Ishikawa (cell line): ENCODE results near the gene LYST.

Source experiments
- CEBPB ChIP-seq: IDR thresholded peaks from 2 replicates; pipeline ENCODE4 v1.6.1; 2012
- EGR1 ChIP-seq: IDR thresholded peaks from 2 replicates; pipeline ENCODE4 v1.6.1; 2012
- MAX ChIP-seq: IDR thresholded peaks from 2 replicates; pipeline ENCODE4 v1.6.1; 2012
- RAD21 ChIP-seq: IDR thresholded peaks from 2 replicates; pipeline ENCODE4 v1.6.1; 2012; ENCODE audit warnings: low read depth
- REST ChIP-seq: IDR thresholded peaks from 2 replicates; pipeline ENCODE4 v1.6.1; 2012; ENCODE audit warnings: low read depth, mild to moderate bottlenecking
- TAF1 ChIP-seq: IDR thresholded peaks from 2 replicates; pipeline ENCODE4 v1.6.1; 2012; ENCODE audit warnings: low read depth, mild to moderate bottlenecking
- ZBTB7A ChIP-seq: IDR thresholded peaks from 2 replicates; pipeline ENCODE4 v1.6.1; 2012; ENCODE audit warnings: low read depth

DNA sequence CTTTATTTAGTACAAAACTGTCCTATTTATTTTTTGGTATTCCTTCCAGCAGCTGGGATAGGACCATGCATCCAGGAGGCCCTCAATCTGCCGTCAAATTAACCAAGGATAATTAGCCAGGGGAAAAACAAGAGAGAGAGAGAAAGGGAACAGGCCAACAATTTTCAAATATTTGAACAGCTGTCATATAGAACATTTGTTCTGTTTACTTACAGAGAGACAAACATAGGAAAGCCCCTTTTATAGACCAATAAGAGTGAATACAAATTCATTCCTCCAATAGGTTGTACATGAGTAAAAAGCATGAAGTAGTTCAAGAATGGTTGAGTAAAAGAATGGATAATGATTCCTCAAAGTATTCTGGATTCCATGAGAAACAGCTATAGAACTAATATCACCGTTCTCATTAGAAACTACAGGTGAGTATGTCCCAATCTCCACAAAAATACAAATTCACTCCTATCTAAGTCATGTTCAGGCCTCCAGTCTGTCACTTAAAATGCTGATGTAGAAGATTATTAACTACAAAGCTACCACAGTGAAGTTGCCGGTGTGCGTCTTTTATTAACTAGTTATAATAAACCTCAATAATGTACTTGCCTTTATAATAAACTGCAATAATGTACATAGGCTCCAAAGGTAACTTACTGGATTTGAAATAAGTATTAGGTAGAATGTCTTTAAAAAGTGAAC, 152.4 kb downstream of the LYST start:
- TF ChIP-seq EGR1 (no peak), TAF1 (no peak), CEBPB (no peak), MAX (no peak), REST (no peak), ZBTB7A (no peak), RAD21 (no peak)
